Fibroblast of upper back skin (primary cell): Measurements from ENCODE around the gene NSD1.

Experiments used
- DNase-seq: peaks from one replicate; pipeline ENCODE4 v3.0.0-alpha.2; 2013

NSD1 gene

GRCh38 chr5:177183142-177183541 is 49.6 kb downstream of the NSD1 start:
- no peak for DNase-seq

GRCh38 chr5:177183766-177184360 is 50.3 kb downstream of the NSD1 start:
- DNase-seq: no peak

- DNase-seq: no peak
Observed at GRCh38 chr5:177185993-177186392, 52.4 kb downstream of the NSD1 start.

GRCh38 chr5:177186645-177187044 is 53.1 kb downstream of the NSD1 start:
- DNase-seq: no peak

GRCh38 chr5:177188775-177189174 is 55.2 kb downstream of the NSD1 start:
- DNase-seq: no peak

- peak; percentile 19 for DNase-seq
Observed at GRCh38 chr5:177189416-177189815, 55.8 kb downstream of the NSD1 start.

GRCh38 chr5:177189965-177190364 is 56.4 kb downstream of the NSD1 start:
- DNase-seq: no peak

- DNase-seq: peak; percentile 98
Observed at GRCh38 chr5:177194268-177194667, 60.7 kb downstream of the NSD1 start.

GRCh38 chr5:177195307-177195952 is 61.9 kb downstream of the NSD1 start:
- no peak for DNase-seq

- no peak for DNase-seq
Observed at GRCh38 chr5:177198738-177199137, 65.2 kb downstream of the NSD1 start.

- no peak for DNase-seq
Observed at GRCh38 chr5:177204281-177204680, 70.7 kb downstream of the NSD1 start.

- no peak for DNase-seq
Observed at GRCh38 chr5:177209610-177210009, 76.0 kb downstream of the NSD1 start.

- DNase-seq: no peak
Observed at GRCh38 chr5:177212242-177212641, 78.7 kb downstream of the NSD1 start.

- DNase-seq: no peak
Observed at GRCh38 chr5:177220576-177220975, 87.0 kb downstream of the NSD1 start.

GRCh38 chr5:177222269-177222668 is 88.7 kb downstream of the NSD1 start:
- no peak for DNase-seq

GRCh38 chr5:177225798-177226197 is 92.2 kb downstream of the NSD1 start:
- DNase-seq: no peak

GRCh38 chr5:177226860-177227259 is 93.3 kb downstream of the NSD1 start:
- no peak for DNase-seq

GRCh38 chr5:177228751-177229150 is 95.2 kb downstream of the NSD1 start:
- no peak for DNase-seq

GRCh38 chr5:177230660-177231059 is 97.1 kb downstream of the NSD1 start:
- no peak for DNase-seq

GRCh38 chr5:177231479-177232250 is 98.1 kb downstream of the NSD1 start:
- no peak for DNase-seq

GRCh38 chr5:177232358-177232757 is 98.8 kb downstream of the NSD1 start:
- DNase-seq: peak; percentile 6

- peak; percentile 72 for DNase-seq
Observed at GRCh38 chr5:177232761-177233160, 99.2 kb downstream of the NSD1 start.

GRCh38 chr5:177233206-177233605 is 99.6 kb downstream of the NSD1 start:
- peak; percentile 11 for DNase-seq

GRCh38 chr5:177233802-177234201 is 100.2 kb downstream of the NSD1 start:
- no peak for DNase-seq
